OCI-LY7 (cell line): ENCODE results near the gene RAB26. TPM values are rescaled to one million over a fixed set of nuclear protein-coding genes. Genes with fewer than 3 reads are reported as not detected.

ENCODE experiments used
- BruUV-seq: library from RNA; stranded (reverse); fragments of 400-500 nt; replicated peaks from 2 replicates; lab custom pipeline; 2021; lab: Mats Ljungman, UMichigan
- CTCF ChIA-PET: fragments of 300-600 bp; sonication (Branson Sonifier 250); formaldehyde crosslinking; loops from one replicate; lab custom pipeline; 2022; ENCODE audit warnings: antibody characterized with exemption; ENCODE audit not compliant: unreplicated experiment; lab: Charles Lee
- POLR2A ChIA-PET: fragments of 300-600 bp; sonication (Branson Sonifier 250); formaldehyde crosslinking; loops from one replicate; lab custom pipeline; 2022; ENCODE audit warnings: antibody characterized with exemption; lab: Charles Lee
- DNase-seq: peaks from one replicate; pipeline ENCODE4 v3.0.0-alpha.2; 2015; ENCODE audit warnings: low spot score
- H2AFZ ChIP-seq: fragments of 200-600 bp; sonication (generic), shearing (Covaris generic); 2 replicates; pipeline ENCODE4 v1.6.1; 2014; ENCODE audit warnings: mild to moderate bottlenecking, antibody characterized with exemption, low read length, moderate library complexity
- H3K27ac ChIP-seq: fragments of 200-600 bp; sonication (generic); 2 replicates; pipeline ENCODE4 v1.5.1; 2014; ENCODE audit warnings: mixed run types, low read depth, mild to moderate bottlenecking, moderate library complexity, low read length, inconsistent platforms; ENCODE audit not compliant: poor library complexity, severe bottlenecking
- H3K36me3 ChIP-seq: fragments of 200-600 bp; sonication (generic); 2 replicates; pipeline ENCODE4 v1.6.1; 2014; ENCODE audit warnings: mild to moderate bottlenecking, antibody characterized with exemption, low read length, moderate library complexity, mixed read lengths; ENCODE audit not compliant: insufficient read depth
- H3K4me1 ChIP-seq: fragments of 200-600 bp; sonication (generic); 2 replicates; pipeline ENCODE4 v1.5.1; 2014; ENCODE audit warnings: mild to moderate bottlenecking, low read length; ENCODE audit not compliant: insufficient read depth, poor library complexity, severe bottlenecking
- H3K4me2 ChIP-seq: fragments of 200-600 bp; sonication (generic); 2 replicates; pipeline ENCODE4 v1.6.1; 2014; ENCODE audit warnings: mild to moderate bottlenecking, low read length
- H3K4me3 ChIP-seq: fragments of 200-600 bp; sonication (generic); 2 replicates; pipeline ENCODE4 v1.5.1; 2014; ENCODE audit warnings: mild to moderate bottlenecking, low read depth, low read length; ENCODE audit not compliant: poor library complexity, severe bottlenecking
- H3K79me2 ChIP-seq: fragments of 200-600 bp; sonication (generic); 2 replicates; pipeline ENCODE4 v1.6.1; 2016; ENCODE audit warnings: low read depth, mild to moderate bottlenecking, low read length, moderate library complexity, mixed read lengths; ENCODE audit not compliant: insufficient read depth
- H3K9me2 ChIP-seq: fragments of 200-600 bp; sonication (generic); 2 replicates; pipeline ENCODE4 v1.6.1; 2016; ENCODE audit warnings: mild to moderate bottlenecking, low read length, mixed read lengths; ENCODE audit not compliant: insufficient read depth
- H3K9me3 ChIP-seq: fragments of 200-600 bp; sonication (generic); 2 replicates; pipeline ENCODE4 v1.6.1; 2014; ENCODE audit warnings: mild to moderate bottlenecking, mixed run types, low read length, mixed read lengths
- H4K20me1 ChIP-seq: fragments of 200-600 bp; sonication (generic); 2 replicates; pipeline ENCODE4 v1.6.1; 2014; ENCODE audit warnings: mild to moderate bottlenecking, antibody characterized with exemption, low read length, moderate library complexity, mixed read lengths; ENCODE audit not compliant: insufficient read depth
- CTCF ChIP-seq: fragments of 200-600 bp; sonication (generic); conservative IDR thresholded peaks from 2 replicates; pipeline ENCODE4 v1.5.1; 2014; ENCODE audit warnings: mild to moderate bottlenecking, antibody characterized with exemption, low read length, moderate library complexity, mixed read lengths
- EZH2phosphoT487 ChIP-seq: fragments of 200-600 bp; sonication (generic); IDR thresholded peaks from 2 replicates; pipeline ENCODE4 v1.6.1; 2018; ENCODE audit warnings: low read depth, borderline replicate concordance, mild to moderate bottlenecking, mixed run types, antibody characterized with exemption, low read length, moderate library complexity, mixed read lengths
- intact Hi-C: fragments of 100-400 bp; cut with micrococcal nuclease; formaldehyde crosslinking; loops from one replicate; pipeline ENCODE4 v1.10.0; 2022; ENCODE audit not compliant: unreplicated experiment
- total RNA-seq, 2 experiments: library from RNA; depleted of rRNA in 1 of 2; stranded (reverse); fragments of >200 nt in 1 of 2; shearing (Covaris generic) in 1 of 2; gene quantifications; 2 replicates each; pipeline ENCODE4 v1.2.3, GENCODE V29; 2014 to 2022

RAB26 gene
- total RNA-seq, 2 experiments from 2014 or later, result 5.0 to 9.5 TPM

GRCh38 chr16:2184346-2184745 is 35.9 kb downstream of the RAB26 start:
- no TSS peak for BruUV-seq
- intact Hi-C loops, result no loop called here
- Histone ChIP-seq H3K9me3 (no peaks in the 10 kb centered on the region), H3K9me2 (no peaks in the 10 kb centered on the region), H2AFZ (no peak overlapping the region), H3K4me1 (no peaks in the 10 kb centered on the region), H3K4me3 (no peak overlapping the region), H3K79me2 (no peaks in the 10 kb centered on the region), H4K20me1 (no peaks in the 10 kb centered on the region), H3K4me2 (no peak overlapping the region), H3K36me3 (peaks cover 9% of the 10 kb centered on the region), H3K27ac (no peak overlapping the region)
- ChIA-PET CTCF (no interaction called here), POLR2A (interaction anchor here (0.6 kb wide), 1 partner anchor 196 kb away, joined by 4 read pairs; no protein-coding TSS in a partner anchor)
- TF ChIP-seq EZH2phosphoT487 (no peak), CTCF (no peak)
- no peak for DNase-seq

DNA sequence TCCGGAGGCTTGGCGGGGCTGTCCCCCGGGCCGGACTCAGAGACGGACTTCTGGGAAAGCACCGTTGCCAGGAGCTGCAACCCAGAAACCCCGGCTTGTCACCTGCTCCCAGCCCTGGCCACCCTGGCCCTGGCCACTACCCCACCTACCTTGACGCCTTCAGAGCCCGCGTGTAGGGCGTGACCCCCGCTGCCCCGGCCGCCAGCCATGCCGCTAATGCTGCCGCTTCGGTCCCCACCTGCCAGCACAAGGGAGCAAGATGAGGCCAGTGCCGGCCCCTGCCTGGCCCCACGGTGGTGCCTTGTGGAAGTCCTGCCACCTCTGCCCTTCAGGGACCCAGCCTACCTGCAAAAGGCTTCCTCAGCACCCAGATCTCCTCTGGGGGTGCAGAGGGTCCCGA is 36.5 kb downstream of the RAB26 start:
- DNase-seq, result no peak
- H3K36me3 ChIP-seq, result peaks cover 7% of the 10 kb centered on the region; the same call in 1 of the 2 replicates
- ChIA-PET POLR2A (no interaction called here), CTCF (no interaction called here)
- H4K20me1 ChIP-seq, result no peaks in the 10 kb centered on the region
- H2AFZ ChIP-seq, result no peak overlapping the region
- no peak overlapping the region for H3K4me2 ChIP-seq
- intact Hi-C loops, result no loop called here
- no peak overlapping the region for H3K27ac ChIP-seq
- H3K9me2 ChIP-seq, result no peaks in the 10 kb centered on the region
- H3K79me2 ChIP-seq, result no peaks in the 10 kb centered on the region
- H3K4me3 ChIP-seq, result no peak overlapping the region
- no TSS peak for BruUV-seq
- TF ChIP-seq CTCF, result no peak
- TF ChIP-seq EZH2phosphoT487, result no peak
- no peaks in the 10 kb centered on the region for H3K9me3 ChIP-seq
- no peaks in the 10 kb centered on the region for H3K4me1 ChIP-seq

DNA sequence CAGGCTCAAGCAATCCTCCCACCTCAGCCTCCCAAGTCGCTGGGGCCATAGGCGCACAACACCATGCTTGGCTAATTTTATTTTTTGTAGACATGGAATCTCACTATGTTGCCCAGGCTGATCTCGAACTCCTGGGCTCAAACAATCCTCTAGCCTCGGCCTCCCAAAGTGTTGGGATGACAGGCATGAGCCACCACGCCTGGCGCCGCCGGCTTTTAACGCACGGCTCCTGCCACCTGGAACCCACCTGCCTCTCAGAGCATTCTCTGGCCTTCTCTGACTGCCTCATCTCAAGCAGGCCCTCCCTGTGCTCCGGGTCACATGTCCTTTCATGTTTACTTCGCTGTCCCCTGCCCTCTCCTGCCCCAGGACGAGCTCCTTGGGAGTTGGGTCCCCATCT is 37.6 kb downstream of the RAB26 start:
- no peak overlapping the region for H3K4me3 ChIP-seq
- H2AFZ ChIP-seq, result no peak overlapping the region
- H3K27ac ChIP-seq, result no peak overlapping the region
- H3K4me2 ChIP-seq, result no peak overlapping the region
- CTCF ChIA-PET, result no interaction called here
- no peak for DNase-seq
- H3K36me3 ChIP-seq, result peaks cover 7% of the 10 kb centered on the region; the same call in 1 of the 2 replicates
- intact Hi-C loops, result no loop called here
- no peaks in the 10 kb centered on the region for H3K9me3 ChIP-seq
- H3K79me2 ChIP-seq, result no peaks in the 10 kb centered on the region
- no TSS peak for BruUV-seq
- POLR2A ChIA-PET, result no interaction called here
- H3K4me1 ChIP-seq, result no peaks in the 10 kb centered on the region
- no peak for TF ChIP-seq CTCF
- no peak for TF ChIP-seq EZH2phosphoT487
- no peaks in the 10 kb centered on the region for H4K20me1 ChIP-seq
- no peaks in the 10 kb centered on the region for H3K9me2 ChIP-seq
